Fibroblast of skin of back (primary cell): Measurements from ENCODE around the gene OSMR.

Experiments
- DNase-seq: peaks from one replicate; pipeline ENCODE4 v3.0.0-alpha.2; 2013

Gene OSMR

GRCh38 chr5:38871790-38872551, 26.2 kb downstream of the OSMR start:
- DNase-seq: peak; percentile 98

- DNase-seq: no peak
Observed at GRCh38 chr5:38872826-38873225, 27.0 kb downstream of the OSMR start.

- no peak for DNase-seq
Observed at GRCh38 chr5:38874948-38875456, 29.2 kb downstream of the OSMR start.

- no peak for DNase-seq
Observed at GRCh38 chr5:38878391-38879077, 32.7 kb downstream of the OSMR start.

- DNase-seq: no peak
Observed at GRCh38 chr5:38879078-38879460, 33.3 kb downstream of the OSMR start.

GRCh38 chr5:38883842-38884241, 38.0 kb downstream of the OSMR start:
- no peak for DNase-seq

GRCh38 chr5:38885208-38885607, 39.4 kb downstream of the OSMR start:
- DNase-seq: no peak

- no peak for DNase-seq
Observed at GRCh38 chr5:38888041-38888440, 42.2 kb downstream of the OSMR start.

GRCh38 chr5:38889424-38889823, 43.6 kb downstream of the OSMR start:
- DNase-seq: no peak

- no peak for DNase-seq
Observed at GRCh38 chr5:38891563-38891962, 45.8 kb downstream of the OSMR start.

- no peak for DNase-seq
Observed at GRCh38 chr5:38892363-38892762, 46.6 kb downstream of the OSMR start.

GRCh38 chr5:38896760-38897159, 50.9 kb downstream of the OSMR start:
- no peak for DNase-seq

GRCh38 chr5:38899936-38900335, 54.1 kb downstream of the OSMR start:
- no peak for DNase-seq

GRCh38 chr5:38905516-38905915, 59.7 kb downstream of the OSMR start:
- peak; percentile 71 for DNase-seq

GRCh38 chr5:38906503-38906902, 60.7 kb downstream of the OSMR start:
- no peak for DNase-seq

- DNase-seq: no peak
Observed at GRCh38 chr5:38911933-38912332, 66.1 kb downstream of the OSMR start.

GRCh38 chr5:38913714-38914113, 67.9 kb downstream of the OSMR start:
- DNase-seq: no peak

GRCh38 chr5:38916802-38917201, 71.0 kb downstream of the OSMR start:
- DNase-seq: no peak

- no peak for DNase-seq
Observed at GRCh38 chr5:38921174-38921573, 75.4 kb downstream of the OSMR start.

- peak; percentile 45 for DNase-seq
Observed at GRCh38 chr5:38922199-38922598, 76.4 kb downstream of the OSMR start.

GRCh38 chr5:38923661-38924451, 78.0 kb downstream of the OSMR start:
- no peak for DNase-seq

GRCh38 chr5:38925154-38925925, 79.5 kb downstream of the OSMR start:
- DNase-seq: peak; percentile 89
